HG03045 (cell line): ENCODE data around the gene BRD8.

Experiments
- ATAC-seq: cut with Tn5 transposase; IDR thresholded peaks from one replicate; pipeline ENCODE4 v1.9.1; 2021; ENCODE audit warnings: mild to moderate bottlenecking, moderate library complexity; ENCODE audit not compliant: unreplicated experiment

The BRD8 gene

DNA sequence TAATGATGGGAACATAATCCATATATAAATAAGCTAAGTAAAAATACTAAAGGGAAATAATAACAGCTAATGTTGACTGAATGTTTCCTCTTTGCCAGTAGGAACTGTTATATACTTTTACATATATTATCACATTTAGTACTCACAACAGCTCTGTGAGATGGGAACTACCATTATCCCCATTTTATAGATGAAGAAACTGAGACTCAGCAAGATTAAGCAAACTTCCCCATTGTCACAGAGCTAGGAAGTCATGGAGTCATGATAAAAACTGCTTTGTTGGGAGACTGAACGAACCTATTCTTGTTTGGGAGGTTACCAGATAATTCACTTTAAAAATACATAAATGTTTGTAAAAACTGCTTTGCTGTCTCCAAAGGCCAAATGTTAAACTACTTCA lies 71.2 kb downstream of the BRD8 start:
- ATAC-seq = no peak

DNA sequence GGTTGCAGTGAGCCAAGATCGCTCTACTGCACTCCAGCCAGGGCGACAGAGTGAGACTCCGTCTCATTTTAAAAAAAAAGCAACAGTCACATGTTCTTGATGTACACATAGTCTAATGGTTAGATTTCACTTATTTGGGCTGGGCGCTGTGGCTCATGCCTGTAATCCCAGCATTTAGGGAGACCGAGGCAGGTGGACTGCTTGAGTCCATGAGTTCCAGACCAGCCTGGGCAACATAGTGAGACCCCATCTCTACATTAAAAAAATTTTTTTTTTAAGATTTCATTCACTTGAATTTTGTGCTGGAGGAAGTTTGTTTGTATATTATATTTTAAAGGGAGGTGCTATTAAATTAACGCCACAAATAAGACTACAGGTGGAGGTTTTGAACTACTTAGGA lies 72.7 kb downstream of the BRD8 start:
- no peak for ATAC-seq

DNA sequence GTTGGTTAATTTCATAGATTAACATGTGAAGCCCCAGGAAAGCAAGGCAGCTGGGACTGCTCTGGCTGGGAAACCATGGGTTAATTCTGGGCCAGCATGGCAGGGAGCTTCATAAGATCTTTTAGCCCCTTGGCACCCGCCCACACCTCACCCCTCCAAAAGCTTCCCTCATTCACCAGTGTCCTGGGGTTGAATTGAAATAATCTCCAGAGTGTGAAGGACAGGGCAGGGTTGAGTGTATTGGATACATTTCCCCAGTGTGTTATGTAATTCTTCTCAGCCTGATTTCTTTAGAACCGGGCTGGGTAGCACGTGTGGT lies 75.2 kb downstream of the BRD8 start:
- ATAC-seq = no peak

DNA sequence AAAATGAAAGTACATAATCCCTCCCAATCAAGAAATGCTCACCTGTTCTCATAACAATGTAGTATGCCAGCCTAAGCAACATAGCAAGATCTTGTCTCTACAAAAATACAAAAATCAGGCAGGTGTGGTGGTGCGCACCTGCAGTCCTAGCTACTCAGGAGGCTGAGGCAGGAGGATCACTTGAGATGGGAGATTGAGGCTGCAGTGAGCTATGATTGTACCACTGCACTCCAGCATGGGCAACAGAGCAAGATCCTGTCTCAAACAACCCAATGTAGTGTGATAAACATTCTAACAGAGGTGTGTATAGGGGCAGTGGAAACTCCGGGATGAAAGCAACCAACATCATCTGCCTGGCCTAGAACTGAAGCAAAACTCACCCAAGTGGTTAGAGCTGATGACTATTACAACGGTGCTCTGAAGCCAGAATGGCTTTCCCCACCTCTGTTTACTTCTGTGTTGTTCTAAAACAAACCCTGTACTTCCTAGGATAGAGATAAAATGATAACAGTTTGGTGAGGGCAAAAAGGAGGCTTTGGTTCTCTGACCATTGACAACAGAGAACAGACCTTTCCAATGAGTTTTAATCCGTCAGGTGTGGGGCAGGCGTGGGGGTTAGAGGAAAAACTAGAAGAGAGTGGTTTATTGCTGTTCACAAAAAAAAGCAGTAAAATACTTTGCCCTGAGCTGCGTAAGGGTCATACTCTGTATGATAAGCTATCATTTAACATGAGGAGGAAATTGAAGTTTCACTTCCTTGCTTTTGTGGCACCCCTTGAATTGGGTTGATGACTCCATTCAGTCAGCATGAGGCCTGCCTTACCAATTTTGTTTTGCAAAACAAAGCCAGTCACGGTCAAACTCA lies 75.7 kb downstream of the BRD8 start:
- no peak for ATAC-seq

DNA sequence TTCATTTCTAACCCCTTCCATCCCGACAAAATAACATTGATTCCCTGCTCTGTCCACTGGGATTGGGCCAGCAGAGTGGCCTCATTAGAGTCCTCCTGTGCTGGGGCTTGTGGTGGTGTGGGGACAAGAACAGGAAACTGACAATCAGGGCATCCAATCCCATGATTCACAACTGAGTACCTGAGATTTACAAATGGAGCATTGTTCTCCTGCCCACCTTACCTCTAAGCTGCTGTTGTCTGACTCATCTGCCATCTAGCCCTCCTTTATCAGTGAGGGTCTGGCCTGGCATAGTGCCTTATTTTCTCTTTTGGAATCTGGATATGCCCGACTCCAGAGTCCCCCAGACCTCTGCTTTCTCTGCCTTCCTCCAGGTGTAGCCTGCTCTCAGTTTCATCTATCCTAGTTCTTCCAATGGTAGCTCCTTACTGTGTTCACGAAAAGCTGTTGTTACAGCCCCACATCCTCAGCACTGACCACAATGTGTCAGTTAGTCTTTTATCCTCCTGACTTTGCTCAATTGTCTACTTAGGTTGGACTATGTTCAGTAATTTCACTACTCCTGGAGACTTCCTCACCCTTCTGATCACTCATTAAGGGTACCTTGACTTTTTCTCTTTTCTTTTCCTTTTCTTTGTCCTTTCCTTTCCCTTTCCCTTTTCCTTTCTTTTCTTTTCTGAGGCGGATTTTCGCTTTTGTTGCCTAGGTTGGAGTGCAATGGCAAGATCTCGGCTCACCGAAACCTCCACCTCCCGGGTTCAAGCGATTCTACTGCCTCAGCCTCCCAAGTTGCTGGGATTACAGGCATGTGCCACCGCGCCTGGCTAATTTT lies 81.2 kb downstream of the BRD8 start:
- no peak for ATAC-seq

DNA sequence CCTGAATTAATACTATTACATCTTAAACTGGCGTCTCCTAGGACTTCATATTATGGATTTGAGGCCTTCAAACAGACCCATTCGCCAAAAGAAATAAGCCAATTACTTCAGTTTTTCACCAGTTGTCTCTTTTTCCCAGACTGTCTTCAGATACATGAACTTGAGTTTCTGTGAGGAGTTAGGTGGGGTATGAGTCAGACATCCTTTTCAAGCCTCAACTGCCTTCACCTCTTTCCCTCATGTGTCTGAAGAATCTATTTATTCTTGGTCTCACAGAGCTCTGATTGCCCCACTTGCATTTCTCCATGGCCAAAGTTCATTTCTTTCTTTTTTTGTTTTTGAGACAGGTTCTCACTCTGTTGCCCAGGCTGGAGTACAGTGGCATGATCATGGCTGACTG lies 82.1 kb downstream of the BRD8 start:
- ATAC-seq = no peak

DNA sequence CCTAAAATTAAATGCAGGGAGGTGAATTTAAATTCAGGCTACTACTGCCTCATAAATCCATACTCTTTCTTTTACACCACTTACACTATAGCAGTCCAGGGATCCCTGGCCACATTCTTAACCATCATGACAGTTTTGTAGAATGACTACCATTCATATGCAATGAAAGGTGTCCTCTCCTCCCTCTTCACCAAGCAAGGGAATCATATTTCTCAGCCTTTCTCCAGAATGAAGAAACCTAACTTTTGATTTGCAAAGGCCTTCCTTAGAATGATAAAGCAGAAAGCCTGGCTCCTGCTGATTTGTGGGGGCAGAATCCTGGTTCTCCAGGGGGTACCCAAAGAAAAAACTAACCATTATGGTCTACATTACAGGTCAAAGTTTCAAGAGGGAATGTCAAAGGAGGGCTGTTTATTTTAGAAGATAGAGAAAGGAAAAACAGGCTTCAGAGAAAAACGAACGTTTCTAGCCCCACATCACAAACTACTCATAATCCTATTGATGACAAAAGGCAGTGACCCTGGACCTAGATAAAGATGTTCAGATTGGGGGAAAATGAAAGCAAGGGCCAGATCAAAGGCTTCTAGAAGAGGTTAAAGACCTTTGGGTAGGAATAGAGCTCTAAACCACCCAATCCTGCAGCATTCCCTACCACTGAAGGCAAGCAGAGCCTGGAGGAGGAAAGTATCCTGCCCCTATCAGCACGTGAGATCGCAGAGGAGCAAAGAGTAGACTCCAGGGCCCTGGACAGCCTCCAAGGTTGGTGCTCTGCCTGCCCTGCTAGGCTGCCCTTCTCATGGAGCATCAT lies 83.1 kb downstream of the BRD8 start:
- ATAC-seq = no peak

DNA sequence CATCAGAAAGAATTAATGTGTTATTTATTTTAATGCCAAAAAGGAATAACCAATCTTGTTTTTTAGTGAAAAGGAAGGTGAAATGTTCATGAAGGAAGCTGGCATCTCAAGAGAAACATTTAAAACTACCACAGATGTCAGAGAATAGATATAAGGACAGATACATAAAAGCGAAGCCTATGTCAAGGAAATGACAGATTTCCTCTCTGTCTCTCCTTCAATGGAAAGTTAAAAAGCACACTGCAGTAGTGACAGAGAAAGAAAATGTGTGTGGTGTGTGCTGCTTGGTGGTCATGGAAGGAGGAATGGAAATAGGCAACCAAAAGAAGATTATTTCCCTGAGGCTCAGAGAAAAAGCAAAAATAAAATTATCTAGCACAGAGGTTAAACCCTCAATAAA lies 85.4 kb downstream of the BRD8 start:
- no peak for ATAC-seq

DNA sequence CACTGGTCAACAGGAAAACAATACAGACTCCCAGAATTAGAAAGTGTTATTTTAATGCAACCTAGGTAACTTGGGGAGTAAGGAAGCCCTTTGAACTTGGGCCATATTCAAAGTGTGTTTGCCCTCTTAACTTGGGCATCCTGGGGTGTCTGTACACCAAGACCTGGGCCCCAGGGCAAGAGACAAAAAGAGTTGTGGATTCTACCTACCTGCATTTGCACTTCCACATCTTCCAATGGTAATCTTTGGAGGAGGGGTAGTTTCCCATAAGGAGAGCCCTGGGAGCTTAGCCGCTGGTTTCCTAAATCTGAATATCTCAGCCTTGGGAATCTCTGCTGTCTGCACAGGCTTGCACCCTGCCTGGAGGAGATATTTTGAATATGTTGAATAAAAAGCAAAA lies 86.1 kb downstream of the BRD8 start:
- no peak for ATAC-seq

DNA sequence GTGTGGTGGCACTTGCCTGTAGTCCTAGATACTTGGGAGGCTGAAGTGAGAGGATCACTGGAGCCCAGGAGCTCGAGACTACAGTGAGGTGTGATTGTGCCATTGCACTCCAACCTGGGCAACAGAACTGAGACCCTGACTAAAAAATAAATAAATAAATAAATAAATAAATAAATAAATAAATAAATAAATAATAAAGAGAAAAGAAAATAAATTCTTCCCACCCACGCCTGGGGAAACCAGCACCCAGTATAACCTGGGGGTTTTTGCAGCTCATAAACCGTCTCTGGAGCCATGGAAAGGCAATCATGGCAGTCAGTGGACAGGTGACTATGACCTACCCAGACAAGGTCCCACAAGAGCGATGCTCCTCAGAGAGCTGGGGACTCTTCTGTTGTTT lies 86.7 kb downstream of the BRD8 start:
- no peak for ATAC-seq
